Esophagus muscularis mucosa (tissue), 3 donors: ENCODE results near the gene TMEM63B.

ENCODE experiments used
- CTCF ChIP-seq, 3 experiments: fragments of 200-600 bp in 2 of 3; fragments of 450-650 bp in 1 of 3; sonication (generic) in 2 of 3; IDR thresholded peaks; one replicate each; pipeline ENCODE4 v1.5.1; 2017 to 2019; ENCODE audit warnings: antibody characterized with exemption in 3 of 3, mild to moderate bottlenecking in 2 of 3, moderate library complexity in 1 of 3
- POLR2A ChIP-seq: fragments of 450-650 bp; IDR thresholded peaks from one replicate; pipeline ENCODE4 v1.6.1; 2017; ENCODE audit warnings: antibody characterized with exemption, moderate library complexity, mild to moderate bottlenecking, low read depth
- POLR2AphosphoS5 ChIP-seq, 2 donors: sonication (generic); formaldehyde crosslinking; IDR thresholded peaks; one replicate each; pipeline ENCODE4 v1.6.1; 2017; ENCODE audit warnings: antibody characterized with exemption in 2 of 2

GRCh38 chr6:44177691-44178423 lies 50.5 kb downstream of the TMEM63B start:
- TF ChIP-seq CTCF (IDR thresholded peaks at IDR 0.05) (no peak), POLR2A (no peak), POLR2AphosphoS5 (IDR thresholded peaks at IDR 0.05) (peak in 1 of 2 donors; percentile 17)
